Tibial nerve (tissue), 4 donors: Measurements from ENCODE around the gene SDK1. TPM values are rescaled to one million over a fixed set of nuclear protein-coding genes. Genes with fewer than 3 reads are reported as not detected.

Experiments used
- DNase-seq, 2 donors: peaks; one replicate each; pipeline ENCODE4 v3.0.0-alpha.2; 2019; ENCODE audit warnings: low spot score in 2 of 2
- H3K27ac ChIP-seq, 4 donors: fragments of 200-600 bp; sonication (generic) in 3 of 4; one replicate each; pipeline ENCODE4 v1.5.1; 2017 to 2019; ENCODE audit warnings: mild to moderate bottlenecking in 1 of 4
- H3K27me3 ChIP-seq, 2 donors: fragments of 200-600 bp; sonication (generic) in 1 of 2; one replicate each; pipeline versions ENCODE4 v1.5.1 to v1.6.0; 2017 to 2019
- H3K36me3 ChIP-seq, 3 donors: fragments of 200-600 bp; sonication (generic); one replicate each; pipeline ENCODE4 v1.5.1; 2018 to 2019
- H3K4me1 ChIP-seq, 4 donors: fragments of 200-600 bp; sonication (generic) in 3 of 4; one replicate each; pipeline ENCODE4 v1.5.1; 2017 to 2019
- H3K4me3 ChIP-seq, 4 donors: fragments of 200-600 bp; sonication (generic) in 3 of 4; one replicate each; pipeline ENCODE4 v1.5.1; 2017 to 2019; ENCODE audit warnings: mild to moderate bottlenecking in 1 of 4, moderate library complexity in 1 of 4
- H3K9me3 ChIP-seq, 4 donors: fragments of 200-600 bp; sonication (generic) in 3 of 4; one replicate each; pipeline ENCODE4 v1.5.1; 2017 to 2019
- CTCF ChIP-seq, 5 experiments: fragments of 200-600 bp in 3 of 5; fragments of 450-650 bp in 2 of 5; sonication (generic) in 3 of 5; IDR thresholded peaks; one replicate each; pipeline ENCODE4 v1.5.1; 2016 to 2019; ENCODE audit warnings: antibody characterized with exemption in 5 of 5, mild to moderate bottlenecking in 3 of 5, moderate library complexity in 2 of 5
- EP300 ChIP-seq, 2 donors: sonication (generic); formaldehyde crosslinking; IDR thresholded peaks; one replicate each; pipeline ENCODE4 v1.6.1; 2017; ENCODE audit warnings: antibody characterized with exemption in 2 of 2, mild to moderate bottlenecking in 1 of 2
- POLR2A ChIP-seq, 2 donors: fragments of 450-650 bp; IDR thresholded peaks; one replicate each; pipeline ENCODE4 v1.6.1; 2017; ENCODE audit warnings: antibody characterized with exemption in 2 of 2, mild to moderate bottlenecking in 2 of 2, moderate library complexity in 2 of 2
- WGBS, 2 donors: methylation state at CpG; one replicate each; pipeline ENCODE4 v1.1.5; 2018; 5-methylcytosine and 5-hydroxymethylcytosine counted together
- total RNA-seq, 4 donors: library from RNA; depleted of rRNA; stranded (reverse); fragments of >200 nt; gene quantifications; one replicate each; pipeline ENCODE4 v1.1.0, GENCODE V29; 2016

SDK1 gene
- total RNA-seq, 4 donors from 2014 or later: 8.2 to 16.2 (median 12.9) TPM

GRCh38 chr7:4172883-4173282 is 871.8 kb downstream of the SDK1 start:
- WGBS, 2 donors: 88 to 90% methylated on average over 12 of the region's 12 CpGs

GRCh38 chr7:4173615-4174014 is 872.6 kb downstream of the SDK1 start:
- Histone ChIP-seq H3K9me3 (no peaks in the 10 kb centered on the region), H3K4me1 (no peaks in the 10 kb centered on the region), H3K4me3 (no peak overlapping the region), H3K27me3 (no peaks in the 10 kb centered on the region), H3K27ac (no peak overlapping the region), H3K36me3 (peaks cover 0 to 15% (median 0%) of the 10 kb centered on the region in 3 donors)
- TF ChIP-seq CTCF (IDR thresholded peaks at IDR 0.05): no peak
- no peak for TF ChIP-seq EP300 (IDR thresholded peaks at IDR 0.05)
- no peak for TF ChIP-seq POLR2A (IDR thresholded peaks at IDR 0.05)
- 88% methylated on average over 5 to 7 of the region's 9 CpGs for WGBS, 2 donors
- DNase-seq: no peak

More at GRCh38 chr7:4172883-4173282, 871.8 kb downstream of the SDK1 start:
- Histone ChIP-seq H3K36me3 (peaks cover 0 to 10% (median 0%) of the 10 kb centered on the region in 3 donors), H3K27me3 (no peaks in the 10 kb centered on the region), H3K4me1 (no peaks in the 10 kb centered on the region), H3K4me3 (no peak overlapping the region), H3K27ac (no peak overlapping the region), H3K9me3 (no peaks in the 10 kb centered on the region)
- no peak for TF ChIP-seq EP300 (IDR thresholded peaks at IDR 0.05)
- TF ChIP-seq CTCF (IDR thresholded peaks at IDR 0.05): no peak
- no peak for TF ChIP-seq POLR2A (IDR thresholded peaks at IDR 0.05)
- no peak for DNase-seq

DNA sequence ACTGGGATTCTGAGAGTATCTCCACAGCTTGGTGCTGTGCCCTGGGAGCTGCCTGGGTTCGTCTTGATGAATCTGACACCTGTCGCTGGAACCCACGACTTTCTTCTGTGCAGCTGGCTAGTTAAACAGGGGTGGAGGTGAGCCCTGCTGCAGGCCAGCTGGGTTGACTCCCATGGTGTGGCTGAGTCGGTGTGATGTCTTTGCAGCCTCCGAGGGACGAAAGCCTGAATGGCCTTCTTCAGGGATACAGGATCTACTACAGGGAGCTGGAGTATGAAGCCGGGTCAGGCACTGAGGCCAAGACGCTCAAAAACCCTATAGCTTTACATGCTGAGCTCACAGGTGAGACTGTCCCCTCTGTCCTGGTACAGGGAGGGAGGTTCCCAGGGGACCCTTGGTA is 873.0 kb downstream of the SDK1 start:
- no peaks in the 10 kb centered on the region for H3K27me3 ChIP-seq
- TF ChIP-seq CTCF (IDR thresholded peaks at IDR 0.05) (no peak), POLR2A (IDR thresholded peaks at IDR 0.05) (no peak), EP300 (IDR thresholded peaks at IDR 0.05) (no peak)
- H3K36me3 ChIP-seq: peaks cover 0 to 19% (median 0%) of the 10 kb centered on the region in 3 donors
- DNase-seq: no peak
- 93% methylated on average over 4 to 6 of the region's 8 CpGs for WGBS, 2 donors
- no peak overlapping the region for H3K4me3 ChIP-seq
- H3K4me1 ChIP-seq: no peaks in the 10 kb centered on the region
- no peak overlapping the region for H3K27ac ChIP-seq
- H3K9me3 ChIP-seq: no peaks in the 10 kb centered on the region

DNA sequence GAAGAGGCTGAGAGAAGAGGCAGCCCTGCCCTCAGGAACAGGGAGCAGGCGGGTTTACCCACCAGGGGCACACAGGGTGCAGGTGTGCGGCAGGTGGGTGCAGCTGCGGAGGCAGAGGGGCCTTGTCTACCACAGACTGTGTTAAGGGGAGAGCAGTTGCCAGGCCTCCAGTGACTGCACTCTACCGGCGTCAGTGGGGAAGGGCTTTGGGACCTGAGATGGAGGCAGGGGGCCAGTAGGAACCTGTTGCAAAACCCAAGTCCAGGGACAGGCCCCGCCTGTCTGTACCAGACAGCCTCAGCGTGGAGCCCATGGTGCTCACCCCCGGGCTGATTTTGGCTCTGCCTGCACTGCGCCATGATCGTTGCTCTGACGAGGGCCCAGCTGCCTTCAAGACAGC is 873.4 kb downstream of the SDK1 start:
- H3K4me1 ChIP-seq: no peaks in the 10 kb centered on the region
- peaks cover 0 to 22% (median 0%) of the 10 kb centered on the region in 3 donors for H3K36me3 ChIP-seq
- TF ChIP-seq EP300 (IDR thresholded peaks at IDR 0.05) (no peak), CTCF (IDR thresholded peaks at IDR 0.05) (no peak)
- no peaks in the 10 kb centered on the region for H3K9me3 ChIP-seq
- WGBS, 2 donors: 87 to 96% methylated on average over 6 to 11 of the region's 11 CpGs
- H3K4me3 ChIP-seq: no peak overlapping the region
- no peaks in the 10 kb centered on the region for H3K27me3 ChIP-seq
- DNase-seq: no peak
- H3K27ac ChIP-seq: no peak overlapping the region

DNA sequence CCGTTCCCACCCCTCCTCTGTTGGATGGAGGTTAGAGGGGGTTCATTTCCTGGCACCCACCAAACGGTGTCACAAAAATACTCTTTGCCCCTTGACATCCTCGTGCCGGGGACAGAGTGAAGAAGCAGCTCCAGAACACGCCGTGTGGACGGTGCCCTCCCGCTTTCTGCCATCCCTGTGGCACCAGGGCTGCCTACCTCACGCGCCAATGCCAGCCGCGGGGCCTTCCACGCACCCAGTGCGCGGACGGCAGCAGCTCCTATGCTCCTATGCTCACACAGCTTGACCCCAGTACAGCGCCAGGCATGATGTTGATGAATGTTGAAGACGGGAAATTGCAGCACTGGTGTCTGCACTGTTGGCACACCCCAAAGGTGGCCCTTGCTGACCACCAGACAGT is 873.8 kb downstream of the SDK1 start:
- Histone ChIP-seq H3K4me1 (no peaks in the 10 kb centered on the region), H3K27ac (no peak overlapping the region), H3K4me3 (no peak overlapping the region), H3K27me3 (no peaks in the 10 kb centered on the region), H3K36me3 (peaks cover 0 to 26% (median 0%) of the 10 kb centered on the region in 3 donors), H3K9me3 (no peaks in the 10 kb centered on the region)
- 93 to 94% methylated on average over 14 to 18 of the region's 18 CpGs for WGBS, 2 donors
- DNase-seq: no peak
- no peak for TF ChIP-seq POLR2A (IDR thresholded peaks at IDR 0.05)
- TF ChIP-seq CTCF (IDR thresholded peaks at IDR 0.05): no peak
- no peak for TF ChIP-seq EP300 (IDR thresholded peaks at IDR 0.05)
